Tibial nerve (tissue), 4 donors: ENCODE measurements around the gene TMEM143. TPM values are rescaled to one million over a fixed set of nuclear protein-coding genes. Genes with fewer than 3 reads are reported as not detected.
"Not testable (repeated sequence)": the region's sequence is repeated elsewhere in the genome, so short reads cannot be mapped to it uniquely, and the experiment has no call there.

Source experiments
- DNase-seq, 2 donors: peaks; one replicate each; pipeline ENCODE4 v3.0.0-alpha.2; 2019; ENCODE audit warnings: low spot score in 2 of 2
- H3K27ac ChIP-seq, 4 donors: fragments of 200-600 bp; sonication (generic) in 3 of 4; one replicate each; pipeline ENCODE4 v1.5.1; 2017 to 2019; ENCODE audit warnings: mild to moderate bottlenecking in 1 of 4
- H3K27me3 ChIP-seq, 2 donors: fragments of 200-600 bp; sonication (generic) in 1 of 2; one replicate each; pipeline versions ENCODE4 v1.5.1 to v1.6.0; 2017 to 2019
- H3K36me3 ChIP-seq, 3 donors: fragments of 200-600 bp; sonication (generic); one replicate each; pipeline ENCODE4 v1.5.1; 2018 to 2019
- H3K4me1 ChIP-seq, 4 donors: fragments of 200-600 bp; sonication (generic) in 3 of 4; one replicate each; pipeline ENCODE4 v1.5.1; 2017 to 2019
- H3K4me3 ChIP-seq, 4 donors: fragments of 200-600 bp; sonication (generic) in 3 of 4; one replicate each; pipeline ENCODE4 v1.5.1; 2017 to 2019; ENCODE audit warnings: mild to moderate bottlenecking in 1 of 4, moderate library complexity in 1 of 4
- H3K9me3 ChIP-seq, 4 donors: fragments of 200-600 bp; sonication (generic) in 3 of 4; one replicate each; pipeline ENCODE4 v1.5.1; 2017 to 2019
- EP300 ChIP-seq, 2 donors: sonication (generic); formaldehyde crosslinking; IDR thresholded peaks; one replicate each; pipeline ENCODE4 v1.6.1; 2017; ENCODE audit warnings: antibody characterized with exemption in 2 of 2, mild to moderate bottlenecking in 1 of 2
- POLR2A ChIP-seq, 2 donors: fragments of 450-650 bp; IDR thresholded peaks; one replicate each; pipeline ENCODE4 v1.6.1; 2017; ENCODE audit warnings: antibody characterized with exemption in 2 of 2, mild to moderate bottlenecking in 2 of 2, moderate library complexity in 2 of 2
- WGBS, 2 donors: methylation state at CpG; one replicate each; pipeline ENCODE4 v1.1.5; 2018; 5-methylcytosine and 5-hydroxymethylcytosine counted together
- total RNA-seq, 4 donors: library from RNA; depleted of rRNA; stranded (reverse); fragments of >200 nt; gene quantifications; one replicate each; pipeline ENCODE4 v1.1.0, GENCODE V29; 2016
- TF ChIP-seq, protein P1 (sequence below), 5 experiments: fragments of 200-600 bp in 3 of 5; fragments of 450-650 bp in 2 of 5; sonication (generic) in 3 of 5; IDR thresholded peaks; one replicate each; pipeline ENCODE4 v1.5.1; 2016 to 2019; ENCODE audit warnings: antibody characterized with exemption in 5 of 5, mild to moderate bottlenecking in 3 of 5, moderate library complexity in 2 of 5

The TMEM143 gene
- total RNA-seq, 4 donors from 2014 or later = 8.3 to 14.4 (median 10.2) TPM

DNA sequence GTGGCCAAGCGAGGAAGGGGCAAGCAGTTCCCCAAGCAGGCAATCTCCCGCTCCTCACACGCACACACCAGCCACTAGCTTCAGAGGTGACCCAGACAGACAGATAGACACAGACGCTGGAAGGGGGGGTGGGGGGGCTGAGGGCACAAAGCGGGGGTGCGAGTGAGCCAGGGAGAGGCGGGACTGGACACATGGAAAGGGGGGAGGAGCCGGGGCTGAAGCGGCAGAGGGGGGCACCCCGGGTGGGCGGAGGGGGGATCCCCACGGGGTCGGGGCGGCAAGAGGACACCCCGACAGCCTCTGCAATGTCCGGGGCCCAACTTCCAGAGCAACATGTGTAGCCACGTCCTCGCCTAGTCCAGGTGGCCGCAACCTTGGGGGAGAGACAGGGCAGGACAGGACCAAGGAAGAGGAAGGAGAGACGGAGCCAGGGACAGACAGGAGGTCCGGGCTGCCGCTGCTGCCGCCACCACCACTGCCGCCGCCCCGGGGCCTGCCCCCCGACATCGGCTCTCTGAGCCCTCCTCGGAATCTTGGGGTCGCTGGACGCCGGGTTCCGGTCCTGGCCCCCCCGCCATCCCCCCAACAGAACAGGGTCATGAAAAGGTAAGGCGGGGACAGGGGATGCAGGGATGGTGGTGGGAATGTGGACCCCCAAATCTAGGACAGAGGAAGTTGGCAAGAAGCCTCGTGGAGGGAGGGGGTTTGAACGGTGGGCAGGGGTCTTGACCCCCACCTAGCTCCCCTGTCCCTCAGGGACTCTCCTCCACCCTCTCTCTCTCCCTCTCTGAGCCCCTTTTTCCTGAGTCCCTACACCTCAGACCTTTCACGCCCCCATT, 30.8 kb upstream of the TMEM143 start:
- DNase-seq = no peak
- peaks cover 2 to 57% of the 10 kb centered on the region in 2 donors for H3K27me3 ChIP-seq
- H3K36me3 ChIP-seq = peaks cover 0 to 2% (median 0%) of the 10 kb centered on the region in 3 donors
- H3K9me3 ChIP-seq = no peaks in the 10 kb centered on the region
- no peak overlapping the region for H3K4me3 ChIP-seq
- TF ChIP-seq, protein P1, sequence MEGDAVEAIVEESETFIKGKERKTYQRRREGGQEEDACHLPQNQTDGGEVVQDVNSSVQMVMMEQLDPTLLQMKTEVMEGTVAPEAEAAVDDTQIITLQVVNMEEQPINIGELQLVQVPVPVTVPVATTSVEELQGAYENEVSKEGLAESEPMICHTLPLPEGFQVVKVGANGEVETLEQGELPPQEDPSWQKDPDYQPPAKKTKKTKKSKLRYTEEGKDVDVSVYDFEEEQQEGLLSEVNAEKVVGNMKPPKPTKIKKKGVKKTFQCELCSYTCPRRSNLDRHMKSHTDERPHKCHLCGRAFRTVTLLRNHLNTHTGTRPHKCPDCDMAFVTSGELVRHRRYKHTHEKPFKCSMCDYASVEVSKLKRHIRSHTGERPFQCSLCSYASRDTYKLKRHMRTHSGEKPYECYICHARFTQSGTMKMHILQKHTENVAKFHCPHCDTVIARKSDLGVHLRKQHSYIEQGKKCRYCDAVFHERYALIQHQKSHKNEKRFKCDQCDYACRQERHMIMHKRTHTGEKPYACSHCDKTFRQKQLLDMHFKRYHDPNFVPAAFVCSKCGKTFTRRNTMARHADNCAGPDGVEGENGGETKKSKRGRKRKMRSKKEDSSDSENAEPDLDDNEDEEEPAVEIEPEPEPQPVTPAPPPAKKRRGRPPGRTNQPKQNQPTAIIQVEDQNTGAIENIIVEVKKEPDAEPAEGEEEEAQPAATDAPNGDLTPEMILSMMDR (IDR thresholded peaks at IDR 0.05) = no peak
- no peak for TF ChIP-seq EP300 (IDR thresholded peaks at IDR 0.05)
- H3K27ac ChIP-seq = no peak overlapping the region
- WGBS, 2 donors = 4 to 7% methylated on average over 23 to 38 of the region's 38 CpGs
- peaks cover 0 to 65% (median 13%) of the 10 kb centered on the region in 4 donors for H3K4me1 ChIP-seq

- H3K4me3 ChIP-seq = peak within 1 kb of the TSS in 1 of 4 donors; percentile 13
These were observed 30.0 kb upstream of the TMEM143 start, which contains the start of gene GRIN2D for GRCh38 chr19:48393559-48394330. Gene GRIN2D, plus strand, starts transcription at chr19:48393668. Its CDS starts 4,725 bp downstream, at chr19:48398393.

DNA sequence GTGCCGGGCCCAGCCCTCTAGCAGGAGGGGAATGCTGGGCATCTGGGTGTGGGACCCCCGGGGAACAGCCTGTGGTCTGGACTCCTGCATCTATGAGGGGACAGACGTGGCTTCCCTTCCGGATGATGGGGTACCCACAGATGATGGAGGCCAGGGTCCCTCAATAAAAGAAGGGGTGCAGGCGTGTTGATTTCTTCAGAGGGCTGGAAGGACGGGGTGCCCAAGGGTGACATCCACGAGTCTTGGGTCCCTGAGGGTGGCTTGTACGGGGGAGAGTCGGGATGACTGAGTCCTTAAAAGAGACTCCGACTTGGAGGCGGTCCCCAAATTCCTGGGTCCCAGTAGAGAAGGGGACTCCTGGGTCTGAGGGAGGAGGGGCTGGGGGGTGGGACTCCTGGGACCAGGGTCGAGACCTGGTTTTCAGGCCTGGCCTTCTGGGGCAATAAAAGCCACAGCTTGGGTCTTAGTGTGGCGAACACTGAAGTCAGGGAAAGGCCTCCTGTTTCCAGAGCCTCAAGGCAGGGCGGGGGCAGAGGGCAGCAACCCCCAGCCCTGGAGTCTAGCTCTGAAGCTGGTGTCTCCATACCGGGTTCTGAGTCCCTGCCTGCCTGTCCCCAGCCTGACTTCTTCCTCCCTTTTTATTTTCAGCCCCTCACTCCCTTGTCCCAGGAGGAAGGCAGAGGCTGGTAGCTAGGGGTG, 29.3 kb upstream of the TMEM143 start:
- Histone ChIP-seq H3K9me3 (no peaks in the 10 kb centered on the region), H3K27ac (no peak overlapping the region), H3K36me3 (peaks cover 0 to 17% (median 7%) of the 10 kb centered on the region in 3 donors), H3K4me1 (peaks cover 0 to 66% (median 13%) of the 10 kb centered on the region in 4 donors), H3K4me3 (no peak overlapping the region), H3K27me3 (peaks cover 2 to 55% of the 10 kb centered on the region in 2 donors)
- WGBS, 2 donors = 75 to 77% methylated on average over 15 of the region's 15 CpGs
- no peak for TF ChIP-seq EP300 (IDR thresholded peaks at IDR 0.05)
- TF ChIP-seq, protein P1 (IDR thresholded peaks at IDR 0.05) = no peak
- no peak for TF ChIP-seq POLR2A (IDR thresholded peaks at IDR 0.05)
- no peak for DNase-seq

More at GRCh38 chr19:48393559-48394330, 30.0 kb upstream of the TMEM143 start, which contains the start of gene GRIN2D:
- H3K27ac ChIP-seq = no peak within 1 kb of the TSS
- 3 to 5% methylated on average over 16 to 17 of the region's 40 CpGs for WGBS, 2 donors
- peaks cover 2 to 57% of the 10 kb centered on the region in 2 donors for H3K27me3 ChIP-seq
- H3K9me3 ChIP-seq = no peaks in the 10 kb centered on the region
- TF ChIP-seq POLR2A (IDR thresholded peaks at IDR 0.05) (no peak), EP300 (IDR thresholded peaks at IDR 0.05) (no peak)
- TF ChIP-seq, protein P1 (IDR thresholded peaks at IDR 0.05) = no peak
- no peak for DNase-seq
- peaks cover 0 to 10% (median 3%) of the 10 kb centered on the region in 3 donors for H3K36me3 ChIP-seq
- H3K4me1 ChIP-seq = peaks cover 0 to 70% (median 13%) of the 10 kb centered on the region in 4 donors

DNA sequence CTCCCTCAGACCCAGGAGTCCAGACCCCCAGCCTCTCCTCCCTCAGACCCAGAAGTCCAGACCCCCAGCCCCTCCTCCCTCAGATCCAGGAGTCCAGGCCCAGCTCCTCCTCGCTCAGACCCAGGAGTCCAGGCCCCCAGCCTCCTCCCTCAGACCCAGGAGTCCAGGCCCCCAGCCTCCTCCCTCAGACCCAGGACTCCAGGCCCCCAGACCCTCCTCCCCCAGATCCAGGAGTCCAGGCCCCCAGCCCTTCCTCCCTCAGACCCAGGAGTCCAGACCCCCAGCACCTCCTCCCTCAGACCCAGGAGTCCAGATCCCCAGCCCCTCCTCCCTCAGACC, 28.2 kb upstream of the TMEM143 start:
- peaks cover 0 to 28% (median 13%) of the 10 kb centered on the region in 3 donors for H3K36me3 ChIP-seq
- not testable (repeated sequence) for H3K27ac ChIP-seq, H3K4me3 ChIP-seq, H3K9me3 ChIP-seq, DNase-seq
- H3K4me1 ChIP-seq = peaks cover 0 to 55% (median 13%) of the 10 kb centered on the region in 4 donors
- H3K27me3 ChIP-seq = peaks cover 2 to 45% of the 10 kb centered on the region in 2 donors
- WGBS, 2 donors = 38 to 71% methylated on average over 1 of the region's 1 CpG
